CD14-positive monocyte (primary cell): ENCODE measurements around the gene SVIL. TPM values are rescaled to one million over a fixed set of nuclear protein-coding genes. Genes with fewer than 3 reads are reported as not detected.
"Not testable (repeated sequence)": the region's sequence is repeated elsewhere in the genome, so short reads cannot be mapped to it uniquely, and the experiment has no call there.

ENCODE experiments used
- DNase-seq, 3 donors: peaks; one replicate each; pipeline ENCODE4 v3.0.0-alpha.2; 2011 to 2022
- H2AFZ ChIP-seq: 2 replicates; pipeline ENCODE4 v1.6.0; 2012; ENCODE audit warnings: mild to moderate bottlenecking, low read depth, low read length, inconsistent platforms; ENCODE audit not compliant: insufficient read depth, poor library complexity, severe bottlenecking
- H3K27ac ChIP-seq, 2 donors: 1 replicate in 1 of 2; 2 replicates in 1 of 2; pipeline ENCODE4 v1.5.1; 2012 to 2013; ENCODE audit warnings: low read length in 2 of 2, control low read depth in 1 of 2, inconsistent platforms in 1 of 2, low read depth in 1 of 2, mild to moderate bottlenecking in 1 of 2
- H3K27me3 ChIP-seq, 2 donors: one replicate each; pipeline versions ENCODE4 v1.6.0 to v1.6.1; 2011 to 2013; ENCODE audit warnings: low read length in 2 of 2; ENCODE audit not compliant: control insufficient read depth in 2 of 2, insufficient read depth in 2 of 2
- H3K36me3 ChIP-seq, 2 donors: replicated peaks in 1 of 2; 1 replicate in 1 of 2; 2 replicates in 1 of 2; pipeline versions ENCODE4 v1.5.1 to v1.6.1; 2012 to 2013; ENCODE audit warnings: low read length in 2 of 2, control low read depth in 1 of 2, inconsistent platforms in 1 of 2, mild to moderate bottlenecking in 1 of 2; ENCODE audit not compliant: insufficient read depth in 2 of 2, control insufficient read depth in 1 of 2
- H3K4me1 ChIP-seq, 2 donors: 1 replicate in 1 of 2; 2 replicates in 1 of 2; pipeline versions ENCODE4 v1.5.1 to v1.6.1; 2012 to 2013; ENCODE audit warnings: low read length in 2 of 2, control low read depth in 1 of 2, inconsistent platforms in 1 of 2, mild to moderate bottlenecking in 1 of 2, moderate library complexity in 1 of 2; ENCODE audit not compliant: insufficient read depth in 2 of 2, control insufficient read depth in 1 of 2
- H3K4me2 ChIP-seq: replicated peaks from 2 replicates; pipeline ENCODE3; 2012; ENCODE audit warnings: low read length, moderate library complexity, mild to moderate bottlenecking; ENCODE audit not compliant: poor library complexity, severe bottlenecking; ENCODE audit errors: extremely low read depth
- H3K4me3 ChIP-seq, 3 experiments: fragments of 200-600 bp in 1 of 3; sonication (generic) in 1 of 3; replicated peaks in 1 of 3; 1 replicate in 2 of 3; 2 replicates in 1 of 3; pipeline ENCODE4 v1.5.1; 2011 to 2013; ENCODE audit warnings: low read length in 3 of 3, mild to moderate bottlenecking in 3 of 3, control low read depth in 2 of 3, low read depth in 2 of 3, inconsistent platforms in 1 of 3, moderate library complexity in 1 of 3
- H3K79me2 ChIP-seq: 2 replicates; pipeline ENCODE4 v1.6.0; 2012; ENCODE audit warnings: mild to moderate bottlenecking, control low read depth, inconsistent platforms, low read length, moderate library complexity; ENCODE audit not compliant: insufficient read depth
- H3K9ac ChIP-seq: 2 replicates; pipeline ENCODE4 v1.6.0; 2017; ENCODE audit warnings: low read length, mild to moderate bottlenecking; ENCODE audit not compliant: insufficient read depth, poor library complexity, severe bottlenecking
- H3K9me3 ChIP-seq, 2 donors: replicated peaks in 1 of 2; 1 replicate in 1 of 2; 2 replicates in 1 of 2; pipeline versions ENCODE4 v1.5.1 to v1.6.1; 2012 to 2013; ENCODE audit warnings: low read length in 2 of 2, control low read depth in 1 of 2; ENCODE audit not compliant: control insufficient read depth in 1 of 2, insufficient read depth in 1 of 2
- H4K20me1 ChIP-seq: 2 replicates; pipeline ENCODE4 v1.6.0; 2012; ENCODE audit warnings: mild to moderate bottlenecking, low read length, control low read depth, moderate library complexity; ENCODE audit not compliant: insufficient read depth
- H3K27ac Mint-ChIP-seq, 7 donors: one replicate each; pipeline ENCODE4 v1.8.0; 2020; ENCODE audit warnings: mild to moderate bottlenecking in 7 of 7, mixed read lengths in 7 of 7, moderate library complexity in 6 of 7, inconsistent platforms in 2 of 7
- H3K27me3 Mint-ChIP-seq, 3 donors: one replicate each; pipeline ENCODE4 v1.8.0; 2021 to 2022; ENCODE audit warnings: low read depth in 3 of 3, mild to moderate bottlenecking in 3 of 3, mixed read lengths in 3 of 3, moderate library complexity in 3 of 3, inconsistent platforms in 1 of 3
- H3K36me3 Mint-ChIP-seq, 2 donors: one replicate each; pipeline ENCODE4 v1.8.0; 2020; ENCODE audit warnings: mixed read lengths in 2 of 2, inconsistent platforms in 1 of 2, mild to moderate bottlenecking in 1 of 2
- H3K4me1 Mint-ChIP-seq: one replicate; pipeline ENCODE4 v1.8.0; 2020; ENCODE audit warnings: mild to moderate bottlenecking, mixed read lengths
- H3K4me3 Mint-ChIP-seq, 2 donors: one replicate each; pipeline ENCODE4 v1.8.0; 2020; ENCODE audit warnings: mild to moderate bottlenecking in 2 of 2, mixed read lengths in 2 of 2, moderate library complexity in 1 of 2
- H3K9me3 Mint-ChIP-seq, 7 donors: one replicate each; pipeline ENCODE4 v1.8.0; 2020 to 2022; ENCODE audit warnings: mixed read lengths in 7 of 7, mild to moderate bottlenecking in 6 of 7, moderate library complexity in 6 of 7, inconsistent platforms in 2 of 7
- CTCF ChIP-seq: fragments of 200-600 bp; IDR thresholded peaks from one replicate; pipeline ENCODE4 v1.8.0; 2022; ENCODE audit warnings: antibody characterized with exemption, mild to moderate bottlenecking
- WGBS: methylation state at CpG from one replicate; pipeline ENCODE4 v1.1.5; 2013; ENCODE audit warnings: missing lambda C conversion rate; ENCODE audit not compliant: insufficient coverage; 5-methylcytosine and 5-hydroxymethylcytosine counted together
- intact Hi-C, 2 donors: fragments of 100-400 bp; cut with micrococcal nuclease; formaldehyde crosslinking; loops; one replicate each; pipeline versions ENCODE4 v1.15.0 to v1.15.1; 2023
- polyA plus RNA-seq, 3 donors: library from polyadenylated mRNA; depleted of rRNA in 1 of 3; unstranded in 2 of 3; stranded (reverse) in 1 of 3; fragments of 300-500 nt in 2 of 3; fragments of >200 nt in 1 of 3; fragmentation: Illumina TruSeq in 2 of 3; gene quantifications; 1 replicate in 2 of 3; 2 replicates in 1 of 3; pipeline ENCODE4 v1.2.3, GENCODE V29; 2012 to 2021

Gene SVIL
- polyA plus RNA-seq, 3 donors = 2.1 to 14.3 (median 5.8) TPM

GRCh38 chr10:29506324-29506921 lies 128.3 kb downstream of the SVIL start:
- H3K27me3 Mint-ChIP-seq, H3K4me1 Mint-ChIP-seq, DNase-seq, H4K20me1 ChIP-seq, H2AFZ ChIP-seq, H3K27ac Mint-ChIP-seq, H3K27me3 ChIP-seq, H3K4me2 ChIP-seq, H3K4me3 ChIP-seq, H3K27ac ChIP-seq, H3K4me1 ChIP-seq, intact Hi-C loops, H3K9me3 Mint-ChIP-seq, H3K9ac ChIP-seq, H3K9me3 ChIP-seq, H3K4me3 Mint-ChIP-seq, H3K79me2 ChIP-seq: not testable (repeated sequence)
- H3K36me3 Mint-ChIP-seq = peaks cover 43 to 55% of the 10 kb centered on the region in 2 donors
- WGBS = 86% methylated on average over 1 of the region's 11 CpGs
- peaks cover 9 to 62% of the 10 kb centered on the region in 2 donors for H3K36me3 ChIP-seq

GRCh38 chr10:29502351-29502750 lies 132.4 kb downstream of the SVIL start:
- Mint-ChIP-seq H3K36me3 (peaks cover 45 to 64% of the 10 kb centered on the region in 2 donors), H3K4me3 (no peak overlapping the region), H3K27me3 (peaks cover 0 to 1% (median 1%) of the 10 kb centered on the region in 3 donors), H3K4me1 (peaks cover 5% of the 10 kb centered on the region), H3K9me3 (no peaks in the 10 kb centered on the region), H3K27ac (peak overlapping the region in 1 of 7 donors; percentile 14)
- no peaks in the 10 kb centered on the region for H4K20me1 ChIP-seq
- no peak for TF ChIP-seq CTCF
- H3K36me3 ChIP-seq = peaks cover 13 to 66% of the 10 kb centered on the region in 2 donors
- no peaks in the 10 kb centered on the region for H3K4me1 ChIP-seq
- H3K9ac ChIP-seq = no peak overlapping the region
- H3K79me2 ChIP-seq = no peaks in the 10 kb centered on the region
- no peak overlapping the region for H2AFZ ChIP-seq
- intact Hi-C loops = no loop called here
- H3K9me3 ChIP-seq = no peaks in the 10 kb centered on the region
- no peak for DNase-seq
- no peak overlapping the region for H3K4me2 ChIP-seq
- 100% methylated on average over 1 of the region's 1 CpG for WGBS
- no peak overlapping the region for H3K4me3 ChIP-seq
- no peak overlapping the region for H3K27ac ChIP-seq
- H3K27me3 ChIP-seq = no peaks in the 10 kb centered on the region
